GM21367 (cell line): ENCODE measurements around the gene POGLUT3.
A peak's percentile ranks its signal among the peaks of the same experiment; 100 is the strongest.

Source experiments
- ATAC-seq: cut with Tn5 transposase; IDR thresholded peaks from one replicate; pipeline ENCODE4 v1.9.1; 2021; ENCODE audit not compliant: unreplicated experiment

POGLUT3 gene

GRCh38 chr11:108498046-108498815 is at the start of gene POGLUT3:
Gene POGLUT3 (minus strand): TSS chr11:108498384. CDS start chr11:108498366, 18 bp downstream.
- ATAC-seq: peak; percentile 50

- no peak for ATAC-seq
Observed at GRCh38 chr11:108545909-108546501, 47.8 kb upstream of the POGLUT3 start.

GRCh38 chr11:108543316-108543964 is 45.3 kb upstream of the POGLUT3 start:
- no peak for ATAC-seq

GRCh38 chr11:108541531-108541930 is 43.3 kb upstream of the POGLUT3 start:
- ATAC-seq: no peak

- ATAC-seq: no peak
Observed at GRCh38 chr11:108538502-108538901, 40.3 kb upstream of the POGLUT3 start.

- ATAC-seq: no peak
Observed at GRCh38 chr11:108538022-108538424, 39.8 kb upstream of the POGLUT3 start.

- no peak for ATAC-seq
Observed at GRCh38 chr11:108536783-108537182, 38.6 kb upstream of the POGLUT3 start.

- ATAC-seq: no peak
Observed at GRCh38 chr11:108535384-108535955, 37.3 kb upstream of the POGLUT3 start.

GRCh38 chr11:108534274-108534882 is 36.2 kb upstream of the POGLUT3 start:
- no peak for ATAC-seq

- ATAC-seq: no peak
Observed at GRCh38 chr11:108530426-108530825, 32.2 kb upstream of the POGLUT3 start.

- ATAC-seq: no peak
Observed at GRCh38 chr11:108527382-108527781, 29.2 kb upstream of the POGLUT3 start.

- ATAC-seq: no peak
Observed at GRCh38 chr11:108525161-108525560, 27.0 kb upstream of the POGLUT3 start.

GRCh38 chr11:108524422-108524821 is 26.2 kb upstream of the POGLUT3 start:
- no peak for ATAC-seq

GRCh38 chr11:108522318-108522717 is 24.1 kb upstream of the POGLUT3 start:
- no peak for ATAC-seq

- ATAC-seq: no peak
Observed at GRCh38 chr11:108518581-108518980, 20.4 kb upstream of the POGLUT3 start.

GRCh38 chr11:108516125-108516524 is 17.9 kb upstream of the POGLUT3 start:
- ATAC-seq: no peak

GRCh38 chr11:108512708-108513107 is 14.5 kb upstream of the POGLUT3 start:
- ATAC-seq: no peak

GRCh38 chr11:108511851-108512474 is 13.8 kb upstream of the POGLUT3 start:
- no peak for ATAC-seq

GRCh38 chr11:108508653-108509593 is 10.7 kb upstream of the POGLUT3 start:
- ATAC-seq: no peak

GRCh38 chr11:108501396-108501795 is 3.2 kb upstream of the POGLUT3 start:
- ATAC-seq: no peak
